Neural cell (in vitro differentiated cells): ENCODE results near the gene ARHGAP24. TPM values are rescaled to one million over a fixed set of nuclear protein-coding genes. Genes with fewer than 3 reads are reported as not detected.

ENCODE experiments used
- H2AFZ ChIP-seq: fragments of 200-600, 300-800 bp; sonication (generic), shearing (Covaris generic); 2 replicates; pipeline ENCODE4 v1.6.0; 2014; ENCODE audit warnings: low read depth, mild to moderate bottlenecking, antibody characterized with exemption, low read length, moderate library complexity
- H3F3A ChIP-seq: fragments of 200-600 bp; shearing (Covaris generic); 2 replicates; pipeline ENCODE4 v1.6.1; 2016; ENCODE audit warnings: mild to moderate bottlenecking, moderate library complexity, mixed read lengths, antibody characterized with exemption, low read length; ENCODE audit not compliant: insufficient read depth, poor library complexity, severe bottlenecking
- H3K27ac ChIP-seq: fragments of 200-600, 300-800 bp; sonication (generic), shearing (Covaris generic); 2 replicates; pipeline ENCODE4 v1.5.1; 2014; ENCODE audit warnings: mild to moderate bottlenecking, low read length, moderate library complexity
- H3K27me3 ChIP-seq: fragments of 300-800, 200-600 bp; sonication (generic), shearing (Covaris generic); 2 replicates; pipeline ENCODE4 v1.6.0; 2014; ENCODE audit warnings: mild to moderate bottlenecking, low read depth, low read length, moderate library complexity; ENCODE audit not compliant: insufficient read depth
- H3K36me3 ChIP-seq: fragments of 300-800, 200-600 bp; sonication (generic), shearing (Covaris generic); 2 replicates; pipeline ENCODE4 v1.5.1; 2014; ENCODE audit warnings: mild to moderate bottlenecking, antibody characterized with exemption, low read length, moderate library complexity; ENCODE audit not compliant: insufficient read depth
- H3K4me2 ChIP-seq: fragments of 300-800, 200-600 bp; sonication (generic), shearing (Covaris generic); 2 replicates; pipeline ENCODE4 v1.6.0; 2014; ENCODE audit warnings: mild to moderate bottlenecking, low read length
- H3K4me3 ChIP-seq: fragments of 300-800, 200-600 bp; sonication (generic), shearing (Covaris generic); 2 replicates; pipeline ENCODE4 v1.5.1; 2014; ENCODE audit warnings: mild to moderate bottlenecking, low read length, moderate library complexity
- H3K79me2 ChIP-seq: fragments of 200-600 bp; shearing (Covaris generic); replicated peaks from 2 replicates; pipeline ENCODE4 v1.6.0; 2014; ENCODE audit warnings: mild to moderate bottlenecking, low read length, moderate library complexity; ENCODE audit not compliant: insufficient read depth
- H3K9ac ChIP-seq: fragments of 300-800, 200-600 bp; sonication (generic), shearing (Covaris generic); 2 replicates; pipeline ENCODE4 v1.6.1; 2016; ENCODE audit warnings: mild to moderate bottlenecking, low read length, mixed read lengths
- H3K9me2 ChIP-seq: fragments of 200-600 bp; shearing (Covaris generic); 2 replicates; pipeline ENCODE4 v1.6.1; 2016; ENCODE audit warnings: mild to moderate bottlenecking, low read length, mixed read lengths; ENCODE audit not compliant: insufficient read depth
- H3K9me3 ChIP-seq: fragments of 200-600, 300-800 bp; sonication (generic), shearing (Covaris generic); 2 replicates; pipeline ENCODE4 v1.6.1; 2016; ENCODE audit warnings: mild to moderate bottlenecking, mixed run types, low read length, moderate library complexity, mixed read lengths
- H4K20me1 ChIP-seq: fragments of 200-600 bp; shearing (Covaris generic); 2 replicates; pipeline ENCODE4 v1.6.1; 2016; ENCODE audit warnings: mild to moderate bottlenecking, mixed run types; ENCODE audit not compliant: insufficient read depth
- EP300 ChIP-seq: fragments of 450-650 bp; conservative IDR thresholded peaks from 2 replicates; pipeline ENCODE4 v1.6.1; 2014; ENCODE audit warnings: antibody characterized with exemption, mild to moderate bottlenecking, moderate library complexity; ENCODE audit not compliant: poor library complexity, severe bottlenecking
- EZH2 ChIP-seq: fragments of 200-600, 300-800 bp; shearing (Covaris generic), sonication (generic); IDR thresholded peaks from 2 replicates; pipeline ENCODE4 v1.6.1; 2014; ENCODE audit warnings: antibody characterized with exemption, low read length, borderline replicate concordance, mild to moderate bottlenecking; ENCODE audit not compliant: insufficient read depth, poor library complexity, severe bottlenecking
- MXI1 ChIP-seq: fragments of 450-650 bp; conservative IDR thresholded peaks from 2 replicates; pipeline ENCODE4 v1.6.1; 2014; ENCODE audit warnings: antibody characterized with exemption, mild to moderate bottlenecking; ENCODE audit not compliant: poor library complexity, severe bottlenecking
- POLR2AphosphoS5 ChIP-seq: IDR thresholded peaks from 2 replicates; pipeline ENCODE4 v1.6.1; 2012
- RAD21 ChIP-seq: fragments of 450-650 bp; conservative IDR thresholded peaks from 2 replicates; pipeline ENCODE4 v1.6.1; 2014; ENCODE audit warnings: antibody characterized with exemption, mild to moderate bottlenecking, moderate library complexity
- SMC3 ChIP-seq: fragments of 450-650 bp; conservative IDR thresholded peaks from 2 replicates; pipeline ENCODE4 v1.6.1; 2014; ENCODE audit warnings: antibody characterized with exemption, mild to moderate bottlenecking, moderate library complexity; ENCODE audit not compliant: poor library complexity
- TAF1 ChIP-seq: IDR thresholded peaks from 2 replicates; pipeline ENCODE4 v1.6.1; 2012; ENCODE audit warnings: low read depth
- polyA plus RNA-seq: library from polyadenylated mRNA; depleted of rRNA; stranded (reverse); fragments of >200 nt; gene quantifications from 2 replicates; pipeline ENCODE4 v1.2.3, GENCODE V29; 2014
- TF ChIP-seq, protein P1 (sequence below): fragments of 450-650 bp; IDR thresholded peaks from 2 replicates; pipeline ENCODE4 v1.5.1; 2014; ENCODE audit warnings: antibody characterized with exemption, mild to moderate bottlenecking, moderate library complexity; ENCODE audit not compliant: poor library complexity, severe bottlenecking
- TF ChIP-seq, protein P2 (sequence below): IDR thresholded peaks from 2 replicates; pipeline ENCODE4 v1.6.1; 2012; ENCODE audit warnings: borderline replicate concordance

Gene ARHGAP24
- polyA plus RNA-seq, 1 donor from 2014 or later: 2.9 TPM

DNA sequence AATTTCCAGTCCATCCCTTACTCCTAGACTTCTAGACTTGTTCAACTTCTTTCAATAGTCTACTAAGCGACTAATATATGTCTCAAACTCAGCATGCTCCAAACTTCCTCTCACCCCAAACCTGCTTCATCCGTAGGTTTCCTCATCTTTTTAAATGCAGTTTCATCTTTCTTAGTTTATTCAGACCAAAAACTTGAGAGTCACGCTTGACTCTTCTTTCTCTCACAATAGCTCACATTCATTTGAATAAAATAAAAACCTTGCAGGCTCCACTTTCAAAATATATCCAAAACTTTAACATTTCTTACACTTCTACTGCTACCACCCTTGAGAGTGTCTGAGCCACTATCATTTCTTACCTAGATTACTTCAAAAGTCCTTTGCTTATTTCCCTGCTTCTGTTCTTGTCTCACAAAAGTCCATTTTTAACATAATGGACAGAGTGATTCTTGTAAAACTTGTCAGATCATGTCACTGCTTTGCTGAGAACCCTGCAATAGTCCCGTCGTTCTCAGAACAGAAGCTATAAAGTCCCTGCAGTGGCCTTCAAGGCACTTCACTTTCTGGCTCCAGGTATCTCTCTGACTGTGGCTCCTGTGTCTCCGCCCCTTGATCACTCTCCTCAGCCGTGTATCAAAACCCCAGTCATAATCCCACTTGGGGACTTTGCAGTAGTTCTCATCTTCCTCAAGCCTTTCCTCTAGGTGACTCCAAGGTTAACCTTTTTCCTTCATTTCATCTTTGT, 167.6 kb downstream of the ARHGAP24 start:
- H3K27ac ChIP-seq: no peak overlapping the region
- H3K4me2 ChIP-seq: no peak overlapping the region
- H3K4me3 ChIP-seq: no peak overlapping the region
- no peaks in the 10 kb centered on the region for H3K36me3 ChIP-seq
- H3K9ac ChIP-seq: no peak overlapping the region
- no peaks in the 10 kb centered on the region for H3K27me3 ChIP-seq
- H3F3A ChIP-seq: no peaks in the 10 kb centered on the region
- H3K79me2 ChIP-seq: no peaks in the 10 kb centered on the region
- no peak overlapping the region for H2AFZ ChIP-seq
- H4K20me1 ChIP-seq: no peaks in the 10 kb centered on the region
- no peaks in the 10 kb centered on the region for H3K9me2 ChIP-seq
- no peak for TF ChIP-seq POLR2AphosphoS5
- no peak for TF ChIP-seq SMC3
- TF ChIP-seq, protein P1, sequence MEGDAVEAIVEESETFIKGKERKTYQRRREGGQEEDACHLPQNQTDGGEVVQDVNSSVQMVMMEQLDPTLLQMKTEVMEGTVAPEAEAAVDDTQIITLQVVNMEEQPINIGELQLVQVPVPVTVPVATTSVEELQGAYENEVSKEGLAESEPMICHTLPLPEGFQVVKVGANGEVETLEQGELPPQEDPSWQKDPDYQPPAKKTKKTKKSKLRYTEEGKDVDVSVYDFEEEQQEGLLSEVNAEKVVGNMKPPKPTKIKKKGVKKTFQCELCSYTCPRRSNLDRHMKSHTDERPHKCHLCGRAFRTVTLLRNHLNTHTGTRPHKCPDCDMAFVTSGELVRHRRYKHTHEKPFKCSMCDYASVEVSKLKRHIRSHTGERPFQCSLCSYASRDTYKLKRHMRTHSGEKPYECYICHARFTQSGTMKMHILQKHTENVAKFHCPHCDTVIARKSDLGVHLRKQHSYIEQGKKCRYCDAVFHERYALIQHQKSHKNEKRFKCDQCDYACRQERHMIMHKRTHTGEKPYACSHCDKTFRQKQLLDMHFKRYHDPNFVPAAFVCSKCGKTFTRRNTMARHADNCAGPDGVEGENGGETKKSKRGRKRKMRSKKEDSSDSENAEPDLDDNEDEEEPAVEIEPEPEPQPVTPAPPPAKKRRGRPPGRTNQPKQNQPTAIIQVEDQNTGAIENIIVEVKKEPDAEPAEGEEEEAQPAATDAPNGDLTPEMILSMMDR: no peak
- TF ChIP-seq, protein P2, sequence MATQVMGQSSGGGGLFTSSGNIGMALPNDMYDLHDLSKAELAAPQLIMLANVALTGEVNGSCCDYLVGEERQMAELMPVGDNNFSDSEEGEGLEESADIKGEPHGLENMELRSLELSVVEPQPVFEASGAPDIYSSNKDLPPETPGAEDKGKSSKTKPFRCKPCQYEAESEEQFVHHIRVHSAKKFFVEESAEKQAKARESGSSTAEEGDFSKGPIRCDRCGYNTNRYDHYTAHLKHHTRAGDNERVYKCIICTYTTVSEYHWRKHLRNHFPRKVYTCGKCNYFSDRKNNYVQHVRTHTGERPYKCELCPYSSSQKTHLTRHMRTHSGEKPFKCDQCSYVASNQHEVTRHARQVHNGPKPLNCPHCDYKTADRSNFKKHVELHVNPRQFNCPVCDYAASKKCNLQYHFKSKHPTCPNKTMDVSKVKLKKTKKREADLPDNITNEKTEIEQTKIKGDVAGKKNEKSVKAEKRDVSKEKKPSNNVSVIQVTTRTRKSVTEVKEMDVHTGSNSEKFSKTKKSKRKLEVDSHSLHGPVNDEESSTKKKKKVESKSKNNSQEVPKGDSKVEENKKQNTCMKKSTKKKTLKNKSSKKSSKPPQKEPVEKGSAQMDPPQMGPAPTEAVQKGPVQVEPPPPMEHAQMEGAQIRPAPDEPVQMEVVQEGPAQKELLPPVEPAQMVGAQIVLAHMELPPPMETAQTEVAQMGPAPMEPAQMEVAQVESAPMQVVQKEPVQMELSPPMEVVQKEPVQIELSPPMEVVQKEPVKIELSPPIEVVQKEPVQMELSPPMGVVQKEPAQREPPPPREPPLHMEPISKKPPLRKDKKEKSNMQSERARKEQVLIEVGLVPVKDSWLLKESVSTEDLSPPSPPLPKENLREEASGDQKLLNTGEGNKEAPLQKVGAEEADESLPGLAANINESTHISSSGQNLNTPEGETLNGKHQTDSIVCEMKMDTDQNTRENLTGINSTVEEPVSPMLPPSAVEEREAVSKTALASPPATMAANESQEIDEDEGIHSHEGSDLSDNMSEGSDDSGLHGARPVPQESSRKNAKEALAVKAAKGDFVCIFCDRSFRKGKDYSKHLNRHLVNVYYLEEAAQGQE: no peak
- no peak for TF ChIP-seq EZH2
- no peak for TF ChIP-seq MXI1
- no peak for TF ChIP-seq EP300
- TF ChIP-seq TAF1: no peak
- TF ChIP-seq RAD21: no peak
- H3K9me3 ChIP-seq: no peaks in the 10 kb centered on the region

DNA sequence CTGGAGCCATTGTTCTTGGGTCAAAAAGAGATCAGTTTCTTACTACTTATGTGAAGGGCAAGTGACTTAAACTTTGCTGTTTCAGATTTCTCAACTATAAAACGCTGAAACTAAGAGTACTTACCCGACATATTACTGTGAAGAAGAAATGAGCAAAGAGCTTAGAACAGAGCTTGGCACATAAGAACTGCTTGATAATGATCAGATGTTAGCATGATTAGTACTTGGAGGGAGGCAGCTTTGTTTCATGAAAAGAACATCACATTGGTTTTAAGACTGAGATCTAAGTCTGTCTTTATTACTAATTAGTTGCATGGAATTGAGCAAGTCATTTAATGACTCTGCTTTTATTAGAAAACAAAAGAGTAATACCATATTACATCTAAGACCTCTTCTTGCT, 169.1 kb downstream of the ARHGAP24 start:
- Histone ChIP-seq H3K27ac (no peak overlapping the region), H3F3A (no peaks in the 10 kb centered on the region), H3K4me3 (no peak overlapping the region), H3K36me3 (no peaks in the 10 kb centered on the region), H3K79me2 (no peaks in the 10 kb centered on the region), H3K9me2 (no peaks in the 10 kb centered on the region), H2AFZ (no peak overlapping the region), H3K4me2 (no peak overlapping the region), H3K27me3 (no peaks in the 10 kb centered on the region), H4K20me1 (no peaks in the 10 kb centered on the region), H3K9ac (no peak overlapping the region), H3K9me3 (no peaks in the 10 kb centered on the region)
- no peak for TF ChIP-seq EP300
- no peak for TF ChIP-seq EZH2
- TF ChIP-seq, protein P1: no peak
- no peak for TF ChIP-seq MXI1
- no peak for TF ChIP-seq TAF1
- TF ChIP-seq SMC3: no peak
- TF ChIP-seq, protein P2: no peak
- no peak for TF ChIP-seq RAD21
- TF ChIP-seq POLR2AphosphoS5: no peak
